Neural crest cell (in vitro differentiated cells): Measurements from ENCODE around the gene NXNL1. TPM values are rescaled to one million over a fixed set of nuclear protein-coding genes. Genes with fewer than 3 reads are reported as not detected.

Experiments
- DNase-seq: peaks from one replicate; pipeline ENCODE4 v3.0.0; 2021; ENCODE audit warnings: low read depth, mixed read lengths, low spot score
- H3K27ac Mint-ChIP-seq: one replicate; pipeline ENCODE4 v1.8.0; 2021; ENCODE audit warnings: mild to moderate bottlenecking, mixed read lengths; ENCODE audit not compliant: unreplicated experiment
- H3K27me3 Mint-ChIP-seq: 2 replicates; pipeline ENCODE4 v1.8.0; 2021; ENCODE audit warnings: low read depth, mild to moderate bottlenecking, mixed read lengths
- H3K36me3 Mint-ChIP-seq: 2 replicates; pipeline ENCODE4 v1.8.0; 2021; ENCODE audit warnings: low read depth, mild to moderate bottlenecking, mixed read lengths
- H3K4me1 Mint-ChIP-seq: 2 replicates; pipeline ENCODE4 v1.8.0; 2021; ENCODE audit warnings: mixed read lengths
- H3K4me3 Mint-ChIP-seq: one replicate; pipeline ENCODE4 v1.8.0; 2021; ENCODE audit warnings: mild to moderate bottlenecking, mixed read lengths
- H3K9me3 Mint-ChIP-seq: 2 replicates; pipeline ENCODE4 v1.8.0; 2021; ENCODE audit warnings: mixed read lengths
- CTCF ChIP-seq: fragments of 200-600 bp; sonication (generic); conservative IDR thresholded peaks from 2 replicates; pipeline ENCODE4 v1.5.0; 2021; ENCODE audit warnings: antibody characterized with exemption, mild to moderate bottlenecking
- total RNA-seq: library from RNA; stranded (reverse); gene quantifications from 2 replicates; pipeline ENCODE4 v1.2.1, GENCODE V29; 2021

NXNL1 gene
- total RNA-seq, 1 donor from 2014 or later: not detected

GRCh38 chr19:17496337-17496997 is 35.7 kb upstream of the NXNL1 start:
- H3K36me3 Mint-ChIP-seq: no peaks in the 10 kb centered on the region
- DNase-seq: peak; percentile 66
- H3K4me3 Mint-ChIP-seq: no peak overlapping the region
- H3K9me3 Mint-ChIP-seq: no peaks in the 10 kb centered on the region
- no peak overlapping the region for H3K27ac Mint-ChIP-seq
- peaks cover 38% of the 10 kb centered on the region for H3K4me1 Mint-ChIP-seq
- H3K27me3 Mint-ChIP-seq: no peaks in the 10 kb centered on the region
- peak; percentile 78 for TF ChIP-seq CTCF

- Mint-ChIP-seq H3K36me3 (no peaks in the 10 kb centered on the region), H3K27ac (no peak overlapping the region), H3K4me1 (peaks cover 41% of the 10 kb centered on the region), H3K4me3 (no peak overlapping the region), H3K9me3 (no peaks in the 10 kb centered on the region), H3K27me3 (no peaks in the 10 kb centered on the region)
- TF ChIP-seq CTCF: no peak
- DNase-seq: no peak
Observed at GRCh38 chr19:17495639-17496296, 35.0 kb upstream of the NXNL1 start.

- no peak for TF ChIP-seq CTCF
Observed at GRCh38 chr19:17491287-17491686, 30.6 kb upstream of the NXNL1 start.

GRCh38 chr19:17490411-17490810 is 29.7 kb upstream of the NXNL1 start:
- Mint-ChIP-seq H3K36me3 (peaks cover 2% of the 10 kb centered on the region), H3K9me3 (no peaks in the 10 kb centered on the region)

More at GRCh38 chr19:17491287-17491686, 30.6 kb upstream of the NXNL1 start:
- DNase-seq: no peak
- Mint-ChIP-seq H3K4me3 (no peak overlapping the region), H3K36me3 (peaks cover 2% of the 10 kb centered on the region), H3K27me3 (no peaks in the 10 kb centered on the region), H3K9me3 (no peaks in the 10 kb centered on the region), H3K4me1 (peaks cover 30% of the 10 kb centered on the region), H3K27ac (peak overlapping the region; percentile 19)

GRCh38 chr19:17489392-17490030 is 28.8 kb upstream of the NXNL1 start:
- TF ChIP-seq CTCF: no peak
- Mint-ChIP-seq H3K4me3 (peak overlapping the region; percentile 2), H3K36me3 (peaks cover 2% of the 10 kb centered on the region), H3K27ac (peak overlapping the region; percentile 78), H3K9me3 (no peaks in the 10 kb centered on the region), H3K4me1 (peaks cover 25% of the 10 kb centered on the region), H3K27me3 (no peaks in the 10 kb centered on the region)
- no peak for DNase-seq

More at GRCh38 chr19:17490411-17490810, 29.7 kb upstream of the NXNL1 start:
- H3K4me1 Mint-ChIP-seq: peaks cover 23% of the 10 kb centered on the region
- H3K4me3 Mint-ChIP-seq: no peak overlapping the region
- no peak overlapping the region for H3K27ac Mint-ChIP-seq
- no peak for TF ChIP-seq CTCF
- DNase-seq: no peak
- H3K27me3 Mint-ChIP-seq: no peaks in the 10 kb centered on the region
